ENCODE results near the gene PPP2R5C. TPM values are rescaled to one million over a fixed set of nuclear protein-coding genes. Genes with fewer than 3 reads are reported as not detected.

Gene PPP2R5C
- total and polyA plus RNA-seq, 2 of the 8 experiments (the other 6 are each of a cell fraction or from before 2014, with no cell fraction given), result 49.6 to 95.9 TPM

- no peak overlapping the region for H2BK15ac ChIP-seq (ENCODE audit: low read length)
- no peaks in the 10 kb centered on the region for H3K23me2 ChIP-seq (ENCODE audit: low read depth, low read length)
- no peak overlapping the region for H4K91ac ChIP-seq (replicated peaks; ENCODE audit: insufficient read length, low read length)
- H3K23ac ChIP-seq (ENCODE audit: insufficient read length), result no peak overlapping the region
- H2BK12ac ChIP-seq (ENCODE audit: low read depth, low read length), result no peak overlapping the region
- H2BK20ac ChIP-seq (ENCODE audit: low read length), result no peak overlapping the region
- H3K56ac ChIP-seq (replicated peaks; ENCODE audit: insufficient read length, low read depth, low read length), result no peak overlapping the region
- FAIRE-seq (no peak), DNase-seq (ENCODE audit: low read depth in 1 of 2, low spot score in 2 of 2) (no peak)
- H3K18ac ChIP-seq (ENCODE audit: extremely low read depth, low read length), result no peak overlapping the region
- H3K36me3 ChIP-seq (ENCODE audit: control insufficient read depth in 2 of 4, insufficient read depth in 4 of 4, low read length in 3 of 4), result no peaks in the 10 kb centered on the region
- H3K4me2 ChIP-seq (ENCODE audit: insufficient read depth in 1 of 2, low read depth in 2 of 2, low read length in 2 of 2), result no peak overlapping the region
- H3K14ac ChIP-seq (ENCODE audit: insufficient read length), result no peak overlapping the region
- H4K5ac ChIP-seq (ENCODE audit: insufficient read length, low read depth, low read length), result no peak overlapping the region
- TF ChIP-seq FOSL1 (IDR thresholded peaks at IDR 0.05; ENCODE audit: insufficient read depth, low read depth, low read length) (no peak), EP300 (IDR thresholded peaks at IDR 0.05; ENCODE audit: borderline replicate concordance in 1 of 2, low read depth in 2 of 2, low read length in 2 of 2) (no peak), ZNF274 (IDR thresholded peaks at IDR 0.05; ENCODE audit: borderline replicate concordance, extremely low read depth, low read length) (no peak)
- no peak overlapping the region for H2AK5ac ChIP-seq (ENCODE audit: low read depth, low read length)
- POLR2A ChIA-PET (ENCODE audit: partially characterized antibody), result interaction anchor here (0.6 kb wide), 1 partner anchor 22 kb away, joined by 3 read pairs; no protein-coding TSS in a partner anchor
- no peak overlapping the region for H3K9ac ChIP-seq (replicated peaks in 1 of 4; ENCODE audit: extremely low read depth in 1 of 4, low read depth in 3 of 4, low read length in 3 of 4)
- no peak overlapping the region for H3K27ac ChIP-seq (ENCODE audit: low read depth, low read length)
- no peak overlapping the region for H3K4me3 ChIP-seq (ENCODE audit: extremely low read depth in 1 of 4, insufficient read depth in 2 of 4, low read depth in 3 of 4, low read length in 4 of 4)
- H3K27me3 ChIP-seq (replicated peaks in 1 of 4; ENCODE audit: control insufficient read depth in 3 of 4, extremely low read depth in 1 of 4, insufficient read depth in 3 of 4, low read length in 3 of 4), result peaks cover 0 to 17% (median 8%) of the 10 kb centered on the region in 4 experiments; a peak in 6 of 7 replicates
- H3K79me1 ChIP-seq (ENCODE audit: low read depth, low read length), result no peaks in the 10 kb centered on the region; the same call in 1 of the 2 replicates
- no peaks in the 10 kb centered on the region for H3K9me3 ChIP-seq (ENCODE audit: insufficient read depth in 2 of 2, low read depth in 1 of 2, low read length in 1 of 2)
- H2BK120ac ChIP-seq (replicated peaks; ENCODE audit: low read depth, low read length), result no peak overlapping the region
- no peak overlapping the region for H3K4ac ChIP-seq (replicated peaks; ENCODE audit: insufficient read length, low read depth, low read length)
- H3K79me2 ChIP-seq (ENCODE audit: control insufficient read depth in 1 of 2, insufficient read depth in 2 of 2, low read length in 2 of 2), result no peaks in the 10 kb centered on the region
- 91% methylated on average over 14 of the region's 14 CpGs; no CpG with 5 or more reads in 1 of the 2 experiments for WGBS, 2 experiments (ENCODE audit: extremely low coverage in 1 of 2, insufficient coverage in 1 of 2, insufficient read length in 1 of 2, insufficient replicate concordance in 2 of 2, low coverage in 1 of 2, low lambda C conversion rate in 2 of 2, missing lambda C conversion rate in 1 of 2)
- no peak overlapping the region for H2BK5ac ChIP-seq (ENCODE audit: low read depth, low read length)
- H4K20me1 ChIP-seq (replicated peaks in 1 of 2; ENCODE audit: control insufficient read depth in 1 of 2, insufficient read depth in 2 of 2, low read length in 2 of 2), result peaks cover 0 to 2% of the 10 kb centered on the region in 2 experiments
- CTCF ChIA-PET (ENCODE audit: partially characterized antibody), result interaction anchor here (0.5 to 1.3 kb wide), 4 partner anchors 26 to 855 kb away, joined by 3 read pairs; no protein-coding TSS in a partner anchor
- no peak overlapping the region for H4K8ac ChIP-seq (ENCODE audit: extremely low read depth, insufficient read depth, low read length)
- H2AFZ ChIP-seq (ENCODE audit: low read length), result no peak overlapping the region
- H3K4me1 ChIP-seq (replicated peaks in 1 of 4; ENCODE audit: control insufficient read depth in 3 of 4, insufficient read depth in 4 of 4, low read length in 3 of 4), result no peaks in the 10 kb centered on the region
These were observed 173.2 kb downstream of the PPP2R5C start for GRCh38 chr14:101934601-101935150.
